Measurements from ENCODE around the gene CSK.

CSK gene

DNA sequence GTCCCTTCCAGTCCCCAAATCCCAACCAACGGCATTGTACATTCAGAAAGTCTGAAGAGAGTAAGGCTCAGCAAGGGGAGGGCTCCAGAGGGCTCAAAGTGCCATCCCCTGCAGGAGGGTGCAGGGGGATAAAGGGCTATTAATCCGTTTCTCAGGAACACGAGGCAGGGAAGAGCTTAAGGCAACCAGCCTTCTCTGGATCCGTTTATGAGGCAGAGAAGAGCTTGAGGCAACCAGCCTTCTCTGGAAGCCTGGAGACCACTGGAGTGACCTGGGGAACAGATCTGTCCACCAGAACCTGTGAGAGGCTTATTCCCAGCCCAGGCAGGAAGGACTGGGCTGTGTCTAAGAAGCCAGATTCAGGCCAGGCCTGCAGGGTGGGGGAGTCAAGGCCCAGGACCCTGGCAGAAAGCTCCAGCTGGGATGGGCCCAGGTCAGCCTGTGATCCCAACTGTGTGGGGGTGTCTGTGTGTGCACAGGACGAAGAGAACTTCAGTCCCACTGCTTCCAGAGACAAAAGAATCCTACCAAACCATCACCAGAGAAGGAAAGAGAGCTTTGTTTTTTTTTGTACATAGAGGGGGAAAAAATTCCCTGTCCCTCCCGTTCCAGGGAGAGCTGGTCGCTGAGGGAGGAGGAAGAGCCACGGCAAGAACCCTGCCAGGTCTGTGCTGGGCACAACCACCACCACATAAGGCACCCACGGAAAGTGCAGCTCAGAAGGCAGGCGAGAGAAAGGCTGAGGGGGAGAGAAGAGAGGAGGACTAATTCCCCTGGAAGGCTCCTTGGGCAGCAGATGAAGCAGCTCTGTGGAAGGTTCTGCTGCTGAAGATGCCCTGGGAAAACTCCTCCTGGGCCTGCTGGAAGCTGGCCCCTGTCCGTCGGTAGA, 62.7 kb downstream of the CSK start:
- no peak for DNase-seq

- DNase-seq = peak; percentile 70
Measured at GRCh38 chr15:74845208-74845568, 63.3 kb downstream of the CSK start.

GRCh38 chr15:74845581-74845980, 63.7 kb downstream of the CSK start:
- peak; percentile 26 for DNase-seq

GRCh38 chr15:74847432-74847831, 65.6 kb downstream of the CSK start:
- DNase-seq = no peak

DNA sequence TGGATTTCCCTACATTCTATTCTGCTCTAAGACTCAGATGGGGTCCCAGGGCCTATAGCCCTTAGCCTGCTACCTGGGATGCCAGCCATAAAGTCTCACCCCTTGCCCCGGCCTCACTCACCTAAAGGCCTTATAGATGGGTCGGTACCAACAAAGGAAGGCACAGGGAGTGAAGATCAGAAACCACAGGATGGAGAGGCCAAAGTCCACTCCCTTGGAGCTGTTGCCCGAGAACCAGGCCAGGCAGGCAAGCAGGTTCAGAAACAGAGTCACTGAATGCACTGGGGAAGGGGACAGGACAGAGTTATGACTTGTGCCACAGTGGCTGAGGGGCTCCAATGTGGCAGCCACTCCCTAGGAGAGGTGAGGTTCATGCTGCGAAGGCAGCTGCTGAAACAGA, 68.5 kb downstream of the CSK start:
- DNase-seq = no peak

DNA sequence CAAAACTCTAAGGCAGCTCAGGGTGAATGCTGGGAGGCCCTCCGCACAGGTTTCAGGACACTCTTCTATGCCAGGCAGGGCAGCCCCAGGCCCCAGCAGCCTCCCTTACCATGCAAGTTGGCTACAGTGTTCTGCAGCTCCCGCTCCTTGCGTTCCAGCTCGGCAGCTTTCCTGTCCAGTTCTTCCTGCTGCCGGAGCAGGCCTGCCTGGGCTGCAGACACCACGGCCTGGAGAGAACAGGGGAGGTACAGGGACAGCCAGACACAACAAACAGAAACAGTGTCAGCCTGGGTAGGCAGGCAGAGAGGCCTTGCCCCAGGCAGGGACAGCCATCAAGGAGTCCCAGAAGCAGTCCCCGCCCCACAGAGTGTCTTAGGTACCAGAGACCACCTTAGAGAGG, 70.1 kb downstream of the CSK start:
- no peak for DNase-seq

All from stimulated activated CD4-positive, alpha-beta T cell treated with anti-CD3 and anti-CD28 coated beads, Interleukin-15, amount 100 ng/mL, for 24 hours (primary cell).